GM23338 (cell line): ENCODE data around the gene ZMYND8. TPM values are rescaled to one million over a fixed set of nuclear protein-coding genes. Genes with fewer than 3 reads are reported as not detected.

Source experiments
- ATAC-seq: fragments of 200-7000 bp; cut with Tn5 transposase; 3 replicates; pipeline ENCODE4 v1.9.1; 2020
- DNase-seq: peaks from one replicate; pipeline ENCODE4 v3.0.0-alpha.2; 2015; ENCODE audit warnings: low spot score
- H2AFZ ChIP-seq: fragments of 200-600 bp; sonication (generic); 2 replicates; pipeline ENCODE4 v1.8.0; 2016; ENCODE audit warnings: antibody characterized with exemption, mild to moderate bottlenecking, moderate library complexity
- H3F3A ChIP-seq: fragments of 200-600 bp; sonication (generic); replicated peaks from 2 replicates; pipeline ENCODE4 v1.8.0; 2017; ENCODE audit warnings: antibody characterized with exemption, mixed run types, low read depth
- H3K27ac ChIP-seq: fragments of 200-600 bp; sonication (generic); 2 replicates; pipeline ENCODE4 v1.6.1; 2016; ENCODE audit warnings: low read depth
- H3K27me3 ChIP-seq: fragments of 200-600 bp; sonication (generic); 2 replicates; pipeline ENCODE4 v1.8.0; 2016; ENCODE audit warnings: mild to moderate bottlenecking, mixed run types, moderate library complexity; ENCODE audit not compliant: insufficient read depth
- H3K36me3 ChIP-seq: fragments of 200-600 bp; sonication (generic); 2 replicates; pipeline ENCODE4 v1.8.0; 2016; ENCODE audit warnings: mild to moderate bottlenecking; ENCODE audit not compliant: insufficient read depth
- H3K4me1 ChIP-seq: fragments of 200-600 bp; sonication (generic); 2 replicates; pipeline ENCODE4 v1.8.0; 2016; ENCODE audit warnings: mild to moderate bottlenecking, moderate library complexity; ENCODE audit not compliant: insufficient read depth
- H3K4me2 ChIP-seq: fragments of 200-600 bp; sonication (generic); 2 replicates; pipeline ENCODE4 v1.7.1; 2017; ENCODE audit warnings: mixed run types
- H3K4me3 ChIP-seq: fragments of 200-600 bp; sonication (generic); 2 replicates; pipeline ENCODE4 v1.6.1; 2016; ENCODE audit warnings: mixed run types
- H3K79me2 ChIP-seq: fragments of 200-600 bp; sonication (generic); replicated peaks from 2 replicates; pipeline ENCODE4 v1.8.0; 2017; ENCODE audit warnings: mild to moderate bottlenecking; ENCODE audit not compliant: insufficient read depth
- H3K9me2 ChIP-seq: fragments of 200-600 bp; sonication (generic); 2 replicates; pipeline ENCODE4 v1.8.0; 2017; ENCODE audit not compliant: insufficient read depth
- H4K20me1 ChIP-seq: fragments of 200-600 bp; sonication (generic); replicated peaks from 2 replicates; pipeline ENCODE4 v1.8.0; 2017; ENCODE audit warnings: mild to moderate bottlenecking; ENCODE audit not compliant: insufficient read depth
- H3K27ac Mint-ChIP-seq: 2 replicates; pipeline ENCODE4 v1.8.0; 2020; ENCODE audit warnings: inconsistent platforms, mild to moderate bottlenecking, moderate library complexity, mixed read lengths
- H3K27me3 Mint-ChIP-seq: 3 replicates; pipeline ENCODE4 v1.8.0; 2022; ENCODE audit warnings: low read depth, mild to moderate bottlenecking, moderate library complexity, mixed read lengths, inconsistent platforms; ENCODE audit not compliant: insufficient read depth, poor library complexity
- H3K36me3 Mint-ChIP-seq: 3 replicates; pipeline ENCODE4 v1.8.0; 2021; ENCODE audit warnings: low read depth, mild to moderate bottlenecking, inconsistent platforms, moderate library complexity, mixed read lengths
- H3K4me1 Mint-ChIP-seq: 3 replicates; pipeline ENCODE4 v1.8.0; 2020; ENCODE audit warnings: mild to moderate bottlenecking, inconsistent platforms, mixed read lengths
- H3K4me3 Mint-ChIP-seq: 3 replicates; pipeline ENCODE4 v1.8.0; 2021; ENCODE audit warnings: moderate library complexity, mild to moderate bottlenecking, inconsistent platforms, mixed read lengths
- H3K9me3 Mint-ChIP-seq: 3 replicates; pipeline ENCODE4 v1.8.0; 2020; ENCODE audit warnings: moderate library complexity, mild to moderate bottlenecking, inconsistent platforms, mixed read lengths
- CTCF ChIP-seq, 2 experiments: fragments of 200-600 bp in 1 of 2; sonication (generic) in 1 of 2; conservative IDR thresholded peaks; 2 replicates each; pipeline versions ENCODE4 v1.5.1 to v1.6.1; 2016 to 2017; ENCODE audit warnings: antibody characterized with exemption in 2 of 2, low read depth in 2 of 2, mild to moderate bottlenecking in 2 of 2, moderate library complexity in 1 of 2
- EZH2 ChIP-seq: fragments of 200-600 bp; sonication (generic); IDR thresholded peaks from one replicate; pipeline ENCODE4 v1.8.0; 2017; ENCODE audit warnings: antibody characterized with exemption, mild to moderate bottlenecking, low read depth; ENCODE audit not compliant: unreplicated experiment
- JUNB ChIP-seq: IDR thresholded peaks from one replicate; pipeline ENCODE4 v1.6.1; 2016; ENCODE audit warnings: antibody characterized with exemption; ENCODE audit not compliant: unreplicated experiment
- NANOG ChIP-seq: IDR thresholded peaks from 2 replicates; pipeline ENCODE4 v1.6.1; 2016; ENCODE audit warnings: antibody characterized with exemption, borderline replicate concordance
- POLR2AphosphoS5 ChIP-seq: IDR thresholded peaks from 2 replicates; pipeline ENCODE4 v1.6.1; 2016; ENCODE audit warnings: antibody characterized with exemption, low read depth
- STAT1 ChIP-seq: IDR thresholded peaks from one replicate; pipeline ENCODE4 v1.6.1; 2016; ENCODE audit warnings: antibody characterized with exemption; ENCODE audit not compliant: unreplicated experiment
- ZNF331 ChIP-seq: fragments of 250-450 bp; sonication (Bioruptor Pico); IDR thresholded peaks from 2 replicates; pipeline ENCODE4 v1.5.0; 2020; ENCODE audit warnings: low read depth, mild to moderate bottlenecking, moderate library complexity
- ZNF462 ChIP-seq: fragments of 250-450 bp; sonication (Bioruptor Pico); IDR thresholded peaks from 2 replicates; pipeline ENCODE4 v1.5.0; 2020; ENCODE audit warnings: mild to moderate bottlenecking, moderate library complexity
- polyA plus RNA-seq: library from polyadenylated mRNA; unstranded; fragments of >200 nt; fragmentation: Nextera tagmentation; extraction: Ambion mirVana; gene quantifications from 2 replicates; pipeline ENCODE4 v1.2.1, GENCODE V29; 2016
- total RNA-seq: library from RNA; depleted of rRNA; stranded (reverse); fragments of >200 nt; shearing (Covaris generic); gene quantifications from 2 replicates; pipeline ENCODE4 v1.2.3, GENCODE V29; 2014

The ZMYND8 gene
- total and polyA plus RNA-seq, 2 experiments from 2014 or later = 70.9 to 128 TPM

GRCh38 chr20:47191956-47192355, 164.5 kb downstream of the ZMYND8 start:
- no peaks in the 10 kb centered on the region for H3K27me3 ChIP-seq
- H3K36me3 Mint-ChIP-seq = no peaks in the 10 kb centered on the region
- no peak overlapping the region for H3K27ac Mint-ChIP-seq

More at GRCh38 chr20:47191956-47192355, 164.5 kb downstream of the ZMYND8 start:
- no peak overlapping the region for H2AFZ ChIP-seq
- no peaks in the 10 kb centered on the region for H3F3A ChIP-seq
- Mint-ChIP-seq H3K4me3 (no peak overlapping the region), H3K4me1 (peaks cover 5% of the 10 kb centered on the region; the same call in 2 of the 3 replicates), H3K27me3 (peaks cover 4% of the 10 kb centered on the region), H3K9me3 (no peaks in the 10 kb centered on the region)
- H3K36me3 ChIP-seq = no peaks in the 10 kb centered on the region
- ATAC-seq (no peak), DNase-seq (no peak)
- no peaks in the 10 kb centered on the region for H3K4me1 ChIP-seq
- no peak overlapping the region for H3K4me3 ChIP-seq
- TF ChIP-seq STAT1 (no peak), EZH2 (no peak), CTCF (conservative IDR thresholded peaks at IDR 0.05; ENCODE audit: low read depth in 2 of 2) (no peak), ZNF331 (CRISPR knock-in tag) (no peak), NANOG (no peak), ZNF462 (CRISPR knock-in tag) (no peak), JUNB (no peak), POLR2AphosphoS5 (no peak)
- H3K79me2 ChIP-seq = no peaks in the 10 kb centered on the region
- no peak overlapping the region for H3K27ac ChIP-seq
- H3K4me2 ChIP-seq = no peak overlapping the region
- H3K9me2 ChIP-seq = peaks cover 5% of the 10 kb centered on the region; the same call in 1 of the 2 replicates
- no peaks in the 10 kb centered on the region for H4K20me1 ChIP-seq
